A673 (cell line): ENCODE results near the gene ADM.

Experiments used
- EZH2 ChIP-seq: fragments of 200-600 bp; sonication (generic); IDR thresholded peaks from 2 replicates; pipeline ENCODE4 v1.6.1; 2017; ENCODE audit warnings: borderline replicate concordance, low read depth, mild to moderate bottlenecking, mixed read lengths, antibody characterized with exemption, low read length; ENCODE audit not compliant: poor library complexity, severe bottlenecking
- TF ChIP-seq, protein P1 (sequence below): fragments of 300-800, 200-600 bp; sonication (generic); conservative IDR thresholded peaks from 2 replicates; pipeline ENCODE4 v1.5.1; 2017; ENCODE audit warnings: low read depth, mild to moderate bottlenecking, antibody characterized with exemption, low read length, moderate library complexity, mixed read lengths

GRCh38 chr11:10291801-10292638, 12.9 kb upstream of the ADM start:
- TF ChIP-seq, protein P1, sequence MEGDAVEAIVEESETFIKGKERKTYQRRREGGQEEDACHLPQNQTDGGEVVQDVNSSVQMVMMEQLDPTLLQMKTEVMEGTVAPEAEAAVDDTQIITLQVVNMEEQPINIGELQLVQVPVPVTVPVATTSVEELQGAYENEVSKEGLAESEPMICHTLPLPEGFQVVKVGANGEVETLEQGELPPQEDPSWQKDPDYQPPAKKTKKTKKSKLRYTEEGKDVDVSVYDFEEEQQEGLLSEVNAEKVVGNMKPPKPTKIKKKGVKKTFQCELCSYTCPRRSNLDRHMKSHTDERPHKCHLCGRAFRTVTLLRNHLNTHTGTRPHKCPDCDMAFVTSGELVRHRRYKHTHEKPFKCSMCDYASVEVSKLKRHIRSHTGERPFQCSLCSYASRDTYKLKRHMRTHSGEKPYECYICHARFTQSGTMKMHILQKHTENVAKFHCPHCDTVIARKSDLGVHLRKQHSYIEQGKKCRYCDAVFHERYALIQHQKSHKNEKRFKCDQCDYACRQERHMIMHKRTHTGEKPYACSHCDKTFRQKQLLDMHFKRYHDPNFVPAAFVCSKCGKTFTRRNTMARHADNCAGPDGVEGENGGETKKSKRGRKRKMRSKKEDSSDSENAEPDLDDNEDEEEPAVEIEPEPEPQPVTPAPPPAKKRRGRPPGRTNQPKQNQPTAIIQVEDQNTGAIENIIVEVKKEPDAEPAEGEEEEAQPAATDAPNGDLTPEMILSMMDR: no peak
- no peak for TF ChIP-seq EZH2
